Epithelial cell of alveolus of lung (primary cell): ENCODE data around the gene GIPC1. TPM values are rescaled to one million over a fixed set of nuclear protein-coding genes. Genes with fewer than 3 reads are reported as not detected.

Source experiments
- total RNA-seq: library from RNA; depleted of rRNA; stranded (reverse); fragments of >200 nt; gene quantifications from 2 replicates; pipeline ENCODE4 v1.2.1, GENCODE V29; 2015

The GIPC1 gene, protein sequence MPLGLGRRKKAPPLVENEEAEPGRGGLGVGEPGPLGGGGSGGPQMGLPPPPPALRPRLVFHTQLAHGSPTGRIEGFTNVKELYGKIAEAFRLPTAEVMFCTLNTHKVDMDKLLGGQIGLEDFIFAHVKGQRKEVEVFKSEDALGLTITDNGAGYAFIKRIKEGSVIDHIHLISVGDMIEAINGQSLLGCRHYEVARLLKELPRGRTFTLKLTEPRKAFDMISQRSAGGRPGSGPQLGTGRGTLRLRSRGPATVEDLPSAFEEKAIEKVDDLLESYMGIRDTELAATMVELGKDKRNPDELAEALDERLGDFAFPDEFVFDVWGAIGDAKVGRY
- total RNA-seq: 73.1 and 112 TPM in 2 replicates

DNA sequence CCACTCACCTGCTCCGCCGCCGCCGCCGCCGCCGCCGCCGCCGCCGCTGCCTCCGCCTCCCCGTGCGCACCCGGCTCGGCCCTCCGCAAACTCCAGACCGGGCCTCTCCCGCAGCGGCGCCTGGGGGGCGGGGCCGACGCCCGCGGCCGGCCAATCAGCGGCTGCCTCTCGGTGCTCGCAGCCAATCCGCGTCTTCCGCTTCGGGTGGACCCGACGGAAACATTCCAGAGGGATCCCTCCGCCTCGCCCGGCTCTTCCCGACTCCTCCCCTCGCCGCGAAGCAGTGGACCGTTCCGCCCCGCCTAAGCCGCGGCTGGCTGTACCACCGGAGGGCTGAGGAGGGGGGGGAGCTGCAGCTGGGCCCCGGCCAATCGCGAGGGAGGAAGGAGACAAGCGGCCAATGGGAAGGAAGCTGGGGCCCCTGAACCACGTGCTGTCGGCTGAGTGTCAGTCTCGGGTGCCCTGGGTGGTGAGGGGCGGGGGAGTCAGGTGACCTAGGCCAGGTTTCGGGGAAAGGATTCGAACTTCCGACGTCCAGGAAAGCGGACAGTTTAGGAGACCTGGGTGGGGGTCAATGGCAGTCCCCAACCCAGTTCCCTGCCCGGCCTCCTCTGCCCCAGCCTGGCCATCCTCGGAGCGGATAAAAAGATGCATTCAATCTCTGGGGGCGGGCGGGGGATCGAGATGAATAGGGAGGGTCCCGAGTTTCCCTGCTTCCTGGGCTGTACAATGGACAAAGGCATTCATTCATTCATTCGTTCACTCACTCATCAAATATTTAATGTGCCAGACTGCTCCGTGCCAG lies at the start of gene GIPC1:
Gene GIPC1, minus strand, starts transcription at position 99 of the 805 bp plus-strand sequence. CDS start 13,151 bp downstream, outside the sequence.

DNA sequence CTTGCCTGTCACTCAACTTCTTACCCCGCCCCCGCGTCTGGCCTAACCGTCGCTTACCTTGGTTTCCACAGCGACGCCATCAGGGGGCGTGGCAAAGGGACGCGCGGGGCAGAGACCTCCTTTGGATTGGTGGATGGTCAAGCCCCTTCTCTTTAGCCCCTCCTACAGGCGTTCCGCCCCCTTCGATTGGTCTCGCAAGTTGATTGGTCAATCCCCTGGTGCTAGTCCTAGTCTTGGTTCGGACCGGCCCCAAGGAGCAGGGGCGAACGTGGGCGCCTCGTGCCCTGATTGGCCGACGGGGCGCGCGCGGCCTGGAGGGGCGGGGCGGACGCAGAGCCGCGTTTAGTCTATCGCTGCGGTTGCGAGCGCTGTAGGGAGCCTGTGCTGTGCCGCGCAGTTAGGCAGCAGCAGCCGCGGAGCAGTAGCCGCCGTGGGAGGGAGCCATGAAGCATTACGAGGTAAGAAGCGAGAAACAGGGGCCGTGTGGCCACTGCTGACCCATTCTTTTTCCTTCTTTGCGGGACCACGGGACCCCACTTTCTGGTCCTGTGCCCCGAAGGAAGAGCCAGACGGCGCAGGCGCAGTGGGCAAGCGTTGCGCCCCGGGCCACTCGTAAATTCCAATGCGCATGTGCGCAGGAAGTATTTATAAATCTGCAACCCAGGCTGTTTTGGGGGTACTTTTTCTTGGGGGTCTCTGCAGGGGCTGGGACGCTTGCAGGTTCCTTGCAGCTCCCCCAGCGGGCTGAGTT lies 33.5 kb upstream of the GIPC1 start, which contains the start of gene TECR:
Gene TECR, plus strand, starts transcription at position 341 of the 751 bp plus-strand sequence. Its CDS starts 103 bp downstream, at position 444.

DNA sequence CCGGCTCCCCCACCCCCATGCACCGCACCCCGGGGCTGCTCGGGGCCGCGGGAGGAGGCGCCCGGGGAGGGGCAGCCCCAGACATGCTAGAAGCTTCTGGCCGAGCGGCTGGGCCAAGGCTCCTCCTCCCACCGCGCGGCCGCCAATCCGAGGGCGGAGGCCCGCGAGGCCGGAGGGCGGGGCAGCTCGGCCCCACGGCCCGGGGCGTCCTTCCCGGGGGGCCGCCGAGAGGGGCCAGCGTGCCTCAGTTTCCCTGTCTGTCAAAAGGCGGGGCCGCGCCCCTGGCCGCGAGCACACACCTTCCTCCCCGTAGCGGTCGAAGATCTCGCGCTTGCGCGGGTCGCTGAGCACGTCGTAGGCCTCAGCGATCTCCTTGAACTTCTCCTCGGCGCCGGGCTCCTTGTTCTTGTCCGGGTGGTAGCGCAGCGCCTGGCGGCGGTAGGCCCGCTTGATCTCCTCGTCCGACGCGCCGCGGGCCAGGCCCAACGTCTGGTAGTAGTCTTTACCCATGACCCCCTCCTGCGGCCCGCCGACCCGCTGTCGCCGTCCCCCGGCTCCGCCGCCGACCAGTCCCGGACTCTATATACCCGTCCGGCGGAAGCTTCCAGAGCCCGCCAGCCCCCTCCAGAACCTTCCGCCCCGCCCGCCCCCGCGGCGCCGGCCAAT lies 22.0 kb upstream of the GIPC1 start, which contains the start of gene DNAJB1:
Gene DNAJB1, minus strand, starts transcription at position 558 of the 666 bp plus-strand sequence. Its CDS starts 48 bp downstream, at position 510.

DNA sequence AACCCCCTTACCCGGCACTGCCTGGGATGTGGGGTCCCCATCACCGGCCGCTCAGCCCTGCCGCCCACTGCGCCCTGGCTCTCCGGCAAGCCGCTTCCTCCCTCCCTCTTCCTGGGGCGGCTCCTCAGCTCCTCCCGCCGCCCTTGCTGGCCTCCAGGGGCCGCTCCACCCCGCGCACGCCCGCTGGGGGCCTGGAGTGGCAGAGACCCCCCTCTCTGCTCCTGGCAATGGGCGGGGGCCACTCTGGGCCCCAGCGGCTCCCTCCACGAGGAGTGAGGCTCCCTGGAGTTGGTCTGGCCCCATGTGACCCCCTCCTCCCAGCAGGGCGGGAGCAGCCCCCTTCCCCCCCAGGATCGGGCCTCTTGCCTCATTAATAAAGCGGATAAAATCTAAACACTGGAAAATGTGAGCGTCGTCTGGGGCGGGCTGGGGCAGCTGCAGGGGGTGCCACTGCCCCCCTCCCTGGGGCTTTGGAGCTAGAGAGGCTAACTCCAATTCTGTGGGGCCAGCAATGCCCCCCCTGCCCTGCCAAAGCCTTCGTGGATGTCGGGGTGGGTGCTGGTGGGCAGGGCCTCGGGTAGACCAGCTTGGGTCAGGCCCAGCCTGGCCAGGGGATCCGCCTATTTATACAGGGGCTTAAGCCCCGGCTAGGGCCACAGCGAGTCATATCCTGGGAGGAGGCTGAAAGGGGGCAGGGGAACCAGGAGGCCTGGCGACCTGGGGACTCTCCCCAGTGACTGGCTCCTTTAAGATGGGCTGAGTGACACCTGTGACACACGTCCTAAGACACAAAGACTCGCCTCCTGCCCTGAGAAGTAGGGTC lies 20.5 kb downstream of the GIPC1 start, which contains the start of gene PTGER1:
Gene PTGER1, minus strand, starts transcription at position 104 of the 823 bp plus-strand sequence. CDS start 1,034 bp downstream, outside the sequence.

DNA sequence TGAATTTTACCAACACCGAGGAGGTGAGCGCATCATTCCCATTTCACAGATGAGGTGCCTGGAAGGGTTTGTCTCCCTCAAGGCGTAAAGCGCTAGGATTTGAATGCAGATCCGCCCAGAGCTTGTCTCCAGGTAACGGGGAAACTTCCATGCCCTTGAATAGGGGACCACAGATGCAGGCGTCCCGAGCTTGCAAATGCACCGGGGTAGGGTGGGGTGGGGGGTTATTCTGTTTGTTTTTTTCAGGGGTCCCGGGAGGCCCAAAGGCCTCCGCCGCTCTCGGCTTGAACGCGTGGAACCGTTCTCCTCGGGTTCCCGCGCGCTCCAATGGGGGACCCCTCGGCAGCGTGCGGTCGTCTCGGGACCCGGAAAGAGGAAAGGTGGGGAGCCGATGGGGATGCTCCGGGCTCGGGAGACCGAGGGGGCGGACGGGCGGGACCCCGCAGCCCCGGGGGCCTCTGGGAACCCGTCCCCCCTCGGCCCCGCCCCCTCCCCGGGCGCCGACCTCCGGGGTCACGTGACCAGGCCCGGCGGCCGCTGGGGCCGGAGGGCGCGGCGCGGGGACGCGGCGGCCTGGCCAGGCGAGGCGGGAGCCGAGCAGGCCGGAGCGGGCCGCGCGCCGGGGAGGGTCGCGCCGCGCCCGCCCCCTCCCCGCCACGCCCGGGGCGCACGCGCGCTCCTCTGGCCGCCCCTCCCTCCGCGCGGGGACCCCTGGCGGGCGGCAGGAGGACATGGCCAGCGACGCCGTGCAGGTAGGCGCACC lies 63.0 kb downstream of the GIPC1 start, which contains the start of gene PKN1:
Gene PKN1, plus strand, starts transcription at position 516 of the 763 bp plus-strand sequence. Its CDS starts 216 bp downstream, at position 732.

Other genes starting within 250 kb of the GIPC1 start
- 65.6 and 71.4 TPM in 2 replicates for gene ADGRE5, start 114.7 kb downstream of the GIPC1 start, total RNA-seq
- gene DDX39A, start 76.8 kb downstream of the GIPC1 start, total RNA-seq: 51.3 and 92.7 TPM in 2 replicates
- gene PKN1, start 62.8 kb downstream of the GIPC1 start, total RNA-seq: 83.2 and 134 TPM in 2 replicates
- 3.9 and 15.1 TPM in 2 replicates for gene PTGER1, start 20.8 kb downstream of the GIPC1 start, total RNA-seq
- 66.3 and 71.5 TPM in 2 replicates for gene DNAJB1, start 22.3 kb upstream of the GIPC1 start, total RNA-seq
- 84.4 and 91.8 TPM in 2 replicates for gene TECR, start 33.5 kb upstream of the GIPC1 start, total RNA-seq
- 289 and 360 TPM in 2 replicates for gene NDUFB7, start 75.9 kb upstream of the GIPC1 start, total RNA-seq
- gene CLEC17A, start 87.0 kb upstream of the GIPC1 start, total RNA-seq: not detected in 2 replicates
- gene ADGRE3, start 178.7 kb upstream of the GIPC1 start, total RNA-seq: not detected in 2 replicates
- 10.1 and 23.4 TPM in 2 replicates for gene ZNF333, start 193.9 kb upstream of the GIPC1 start, total RNA-seq